ENCODE results near the gene FXYD3. TPM values are rescaled to one million over a fixed set of nuclear protein-coding genes. Genes with fewer than 3 reads are reported as not detected.
A peak's percentile ranks its signal among the peaks of the same experiment; 100 is the strongest.

FXYD3 gene
- total RNA-seq, 1 experiment from 2014 or later, result 6.9 TPM

- no TSS peak for BruUV-seq (replicated peaks)
- TF ChIP-seq CTCF (IDR thresholded peaks at IDR 0.05; ENCODE audit: unreplicated experiment), result no peak
- Mint-ChIP-seq H3K36me3 (ENCODE audit: insufficient read depth, unreplicated experiment) (peaks cover 63% of the 10 kb centered on the region), H3K4me1 (ENCODE audit: insufficient read depth, unreplicated experiment) (peaks cover 8% of the 10 kb centered on the region), H3K9me3 (ENCODE audit: unreplicated experiment) (peaks cover 5% of the 10 kb centered on the region), H3K27me3 (ENCODE audit: insufficient read depth, unreplicated experiment) (no peaks in the 10 kb centered on the region), H3K4me3 (ENCODE audit: unreplicated experiment) (no peak overlapping the region), H3K27ac (ENCODE audit: low read depth, unreplicated experiment) (peak overlapping the region; percentile 55)
- POLR2A ChIA-PET, result interaction anchor here (1.0 kb wide), 1 partner anchor 37 kb away, joined by 3 read pairs; no protein-coding TSS in a partner anchor
- CTCF ChIA-PET, result interaction anchor here (0.7 to 3.1 kb wide), 2 partner anchors 12 to 25 kb away, joined by 3 to 10 read pairs; partner anchors contain the start of gene LGI4
- intact Hi-C loops (cut with micrococcal nuclease), result no loop called here
- no peak for DNase-seq (ENCODE audit: unreplicated experiment)
Measured at GRCh38 chr19:35160629-35161433, 45.2 kb downstream of the FXYD3 start.

- Mint-ChIP-seq H3K36me3 (ENCODE audit: insufficient read depth, unreplicated experiment) (peaks cover 68% of the 10 kb centered on the region), H3K4me1 (ENCODE audit: insufficient read depth, unreplicated experiment) (peaks cover 3% of the 10 kb centered on the region), H3K27me3 (ENCODE audit: insufficient read depth, unreplicated experiment) (no peaks in the 10 kb centered on the region), H3K27ac (ENCODE audit: low read depth, unreplicated experiment) (peak overlapping the region; percentile 55), H3K9me3 (ENCODE audit: unreplicated experiment) (peaks cover 10% of the 10 kb centered on the region), H3K4me3 (ENCODE audit: unreplicated experiment) (no peak overlapping the region)
- intact Hi-C loops (cut with micrococcal nuclease), result no loop called here
- POLR2A ChIA-PET, result interaction anchor here (1.0 kb wide), 1 partner anchor 37 kb away, joined by 3 read pairs; no protein-coding TSS in a partner anchor
- no peak for DNase-seq (ENCODE audit: unreplicated experiment)
- CTCF ChIA-PET, result interaction anchor here (3.1 kb wide), 1 partner anchor 26 kb away, joined by 10 read pairs; the partner anchor contains the start of gene LGI4
- no peak for TF ChIP-seq CTCF (IDR thresholded peaks at IDR 0.05; ENCODE audit: unreplicated experiment)
- BruUV-seq (replicated peaks), result no TSS peak
Measured at GRCh38 chr19:35161434-35161743, 45.8 kb downstream of the FXYD3 start.

DNA sequence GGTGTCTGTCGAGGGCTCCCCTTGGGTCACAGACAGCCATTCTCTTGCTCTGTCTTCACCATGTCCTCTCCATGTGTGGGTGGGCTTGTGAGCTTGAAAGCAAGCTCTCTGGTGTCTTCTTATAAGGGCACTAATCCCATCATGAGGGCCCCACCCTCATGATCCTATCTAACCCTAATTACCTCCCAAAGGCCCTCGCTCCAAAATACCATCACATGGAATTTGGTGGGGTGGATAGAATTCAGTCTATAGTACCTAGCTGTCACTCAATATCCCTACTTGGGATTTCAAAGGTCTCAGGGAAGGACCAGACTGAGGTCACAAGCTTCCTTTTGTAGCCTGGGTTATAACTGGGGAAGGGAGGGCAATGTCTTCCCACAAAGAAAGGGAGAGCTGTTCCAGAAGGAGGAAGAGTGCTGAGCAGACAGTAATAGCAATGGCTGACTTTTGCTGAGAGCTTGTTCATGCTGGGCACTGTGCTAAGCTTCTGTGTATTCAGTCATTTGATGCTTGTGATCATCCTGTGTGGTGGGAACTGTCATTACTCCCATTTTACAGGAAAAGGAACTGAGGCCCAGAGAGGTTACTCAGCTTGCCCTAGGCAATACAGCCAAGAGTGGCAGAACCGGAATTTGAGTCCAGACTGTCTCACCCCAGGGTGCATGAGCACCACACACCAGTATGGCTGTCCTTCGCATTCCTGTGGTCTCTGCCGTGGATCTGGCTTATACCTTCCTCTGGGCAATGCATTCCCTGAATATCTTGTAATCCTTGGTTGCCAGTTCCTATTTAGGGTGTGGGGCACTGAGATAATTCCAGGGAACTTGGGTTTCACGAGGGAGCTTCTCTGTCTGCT lies 47.1 kb downstream of the FXYD3 start:
- no peak for TF ChIP-seq CTCF (IDR thresholded peaks at IDR 0.05; ENCODE audit: unreplicated experiment)
- Mint-ChIP-seq H3K36me3 (ENCODE audit: insufficient read depth, unreplicated experiment) (peaks cover 68% of the 10 kb centered on the region), H3K27ac (ENCODE audit: low read depth, unreplicated experiment) (peak overlapping the region; percentile 93), H3K4me3 (ENCODE audit: unreplicated experiment) (no peak overlapping the region), H3K27me3 (ENCODE audit: insufficient read depth, unreplicated experiment) (no peaks in the 10 kb centered on the region), H3K4me1 (ENCODE audit: insufficient read depth, unreplicated experiment) (peaks cover 9% of the 10 kb centered on the region), H3K9me3 (ENCODE audit: unreplicated experiment) (peaks cover 14% of the 10 kb centered on the region)
- intact Hi-C loops (cut with micrococcal nuclease), result no loop called here
- BruUV-seq (replicated peaks), result no TSS peak
- ChIA-PET CTCF (interaction anchor here (0.6 to 3.1 kb wide), 6 partner anchors 8 to 191 kb away, joined by 3 to 10 read pairs (median 4); partner anchors contain the start of gene LGI4), POLR2A (interaction anchor here (0.6 kb wide), 1 partner anchor 9 kb away, joined by 3 read pairs; no protein-coding TSS in a partner anchor)
- peak; percentile 74 for DNase-seq (ENCODE audit: unreplicated experiment)

- TF ChIP-seq CTCF (IDR thresholded peaks at IDR 0.05; ENCODE audit: unreplicated experiment), result no peak
- peaks cover 14% of the 10 kb centered on the region for H3K9me3 Mint-ChIP-seq (ENCODE audit: unreplicated experiment)
- intact Hi-C loops (cut with micrococcal nuclease), result no loop called here
- ChIA-PET POLR2A (no interaction called here), CTCF (no interaction called here)
- no peak overlapping the region for H3K27ac Mint-ChIP-seq (ENCODE audit: low read depth, unreplicated experiment)
- peaks cover 56% of the 10 kb centered on the region for H3K36me3 Mint-ChIP-seq (ENCODE audit: insufficient read depth, unreplicated experiment)
- BruUV-seq (replicated peaks), result no TSS peak
- DNase-seq (ENCODE audit: unreplicated experiment), result no peak
- H3K4me3 Mint-ChIP-seq (ENCODE audit: unreplicated experiment), result no peak overlapping the region
- H3K4me1 Mint-ChIP-seq (ENCODE audit: insufficient read depth, unreplicated experiment), result peaks cover 24% of the 10 kb centered on the region
- no peaks in the 10 kb centered on the region for H3K27me3 Mint-ChIP-seq (ENCODE audit: insufficient read depth, unreplicated experiment)
Measured at GRCh38 chr19:35164418-35164817, 48.8 kb downstream of the FXYD3 start.
